ENCODE data around the gene WFDC6.
"Not testable (repeated sequence)": the region's sequence is repeated elsewhere in the genome, so short reads cannot be mapped to it uniquely, and the experiment has no call there.

The WFDC6 gene

GRCh38 chr20:45539382-45539781, at the start of gene WFDC6:
TSS of gene WFDC6 (minus strand) at chr20:45539482. CDS start at chr20:45539407, 75 bp downstream.
- DNase-seq: no peak

- DNase-seq: no peak
Measured at GRCh38 chr20:45588800-45589199, 49.5 kb upstream of the WFDC6 start.

GRCh38 chr20:45585986-45586385, 46.7 kb upstream of the WFDC6 start:
- not testable (repeated sequence) for DNase-seq

- not testable (repeated sequence) for DNase-seq
Measured at GRCh38 chr20:45584294-45584693, 45.0 kb upstream of the WFDC6 start.

GRCh38 chr20:45583502-45583901, 44.2 kb upstream of the WFDC6 start:
- no peak for DNase-seq

GRCh38 chr20:45581702-45582101, 42.4 kb upstream of the WFDC6 start:
- no peak for DNase-seq

- DNase-seq: no peak
Measured at GRCh38 chr20:45579184-45579583, 39.9 kb upstream of the WFDC6 start, which contains the start of gene WFDC8. TSS of gene WFDC8 (minus strand) at chr20:45579284. CDS start at chr20:45579247, 37 bp downstream.

- no peak for DNase-seq
Measured at GRCh38 chr20:45578231-45578630, 38.9 kb upstream of the WFDC6 start.

GRCh38 chr20:45576995-45577394, 37.7 kb upstream of the WFDC6 start:
- DNase-seq: no peak

GRCh38 chr20:45575931-45576330, 36.6 kb upstream of the WFDC6 start:
- no peak for DNase-seq

GRCh38 chr20:45569650-45570049, 30.4 kb upstream of the WFDC6 start:
- not testable (repeated sequence) for DNase-seq

- DNase-seq: no peak
Measured at GRCh38 chr20:45564760-45565276, 25.5 kb upstream of the WFDC6 start.

GRCh38 chr20:45555198-45555597, 15.9 kb upstream of the WFDC6 start:
- DNase-seq: no peak

- DNase-seq: no peak
Measured at GRCh38 chr20:45552456-45552855, 13.2 kb upstream of the WFDC6 start.

- no peak for DNase-seq
Measured at GRCh38 chr20:45550765-45551164, 11.5 kb upstream of the WFDC6 start.

GRCh38 chr20:45548410-45548809, 9.1 kb upstream of the WFDC6 start:
- DNase-seq: no peak

GRCh38 chr20:45547206-45547770, 8.0 kb upstream of the WFDC6 start, which contains the start of gene EPPIN:
TSS of gene EPPIN (minus strand) at chr20:45547401. CDS start at chr20:45547357, 44 bp downstream.
- DNase-seq: no peak

GRCh38 chr20:45545754-45546453, 6.6 kb upstream of the WFDC6 start:
- DNase-seq: no peak

GRCh38 chr20:45545351-45545750, 6.1 kb upstream of the WFDC6 start:
- no peak for DNase-seq

- DNase-seq: no peak
Measured at GRCh38 chr20:45538209-45538799, 978 bp downstream of the WFDC6 start.

- no peak for DNase-seq
Measured at GRCh38 chr20:45527294-45527693, 12.0 kb downstream of the WFDC6 start.

- no peak for DNase-seq
Measured at GRCh38 chr20:45523821-45524220, 15.5 kb downstream of the WFDC6 start.

- no peak for DNase-seq
Measured at GRCh38 chr20:45518282-45518681, 21.0 kb downstream of the WFDC6 start.

Data from cortex of kidney (tissue), 1 donor.